HCT116 (cell line): ENCODE measurements around the gene OR1L6. TPM values are rescaled to one million over a fixed set of nuclear protein-coding genes. Genes with fewer than 3 reads are reported as not detected.

Source experiments
- ATAC-seq: fragments of 200-7000 bp; cut with Tn5 transposase; 2 replicates; pipeline ENCODE4 v1.9.1; 2020; ENCODE audit warnings: mild to moderate bottlenecking, moderate library complexity
- BruUV-seq: library from RNA; stranded (reverse); fragments of 400-500 nt; replicated peaks from 2 replicates; lab custom pipeline; 2021; lab: Mats Ljungman, UMichigan
- CTCF ChIA-PET: fragments of 300-600 bp; sonication (Branson Sonifier 250); formaldehyde crosslinking; loops from one replicate; lab custom pipeline; 2021; ENCODE audit warnings: antibody characterized with exemption; lab: Charles Lee
- POLR2A ChIA-PET: fragments of 300-600, 350-600 bp; sonication (Branson Sonifier 250); formaldehyde crosslinking; loops from one replicate; lab custom pipeline; 2021; ENCODE audit warnings: antibody characterized with exemption; lab: Charles Lee
- RAD21 ChIA-PET, 2 experiments: fragments of 300-600 bp; sonication (Branson Sonifier 250); formaldehyde crosslinking; loops; one replicate each; lab custom pipeline; 2023; ENCODE audit warnings: low total read pairs in 2 of 2; ENCODE audit not compliant: uncharacterized antibody in 2 of 2, unreplicated experiment in 2 of 2, low non-redundant PET in 1 of 2; lab: Charles Lee
- DNase-seq: peaks from one replicate; pipeline ENCODE4 v3.0.0-alpha.2; 2010; ENCODE audit warnings: low read depth, low spot score
- H2AFZ ChIP-seq: fragments of 200-600 bp; shearing (Covaris generic), sonication (generic); 2 replicates; pipeline ENCODE4 v1.6.1; 2017; ENCODE audit warnings: low read depth, mixed run types, mixed read lengths, antibody characterized with exemption, low read length; ENCODE audit not compliant: poor library complexity, severe bottlenecking
- H3K27ac ChIP-seq: 2 replicates; pipeline ENCODE4 v1.5.1; 2012; ENCODE audit warnings: low read depth, low read length
- H3K27me3 ChIP-seq: fragments of 200-600 bp; sonication (generic); 2 replicates; pipeline ENCODE4 v1.6.1; 2016; ENCODE audit warnings: mixed run types, low read length, mixed read lengths; ENCODE audit not compliant: insufficient read depth
- H3K36me3 ChIP-seq, 2 experiments: fragments of 200-500 bp in 1 of 2; fragments of 200-600 bp in 1 of 2; sonication (Bioruptor generic) in 1 of 2; sonication (generic) in 1 of 2; 2 replicates each; pipeline versions ENCODE4 v1.5.1 to v1.6.1; 2014 to 2016; ENCODE audit warnings: low read length in 2 of 2, inconsistent platforms in 1 of 2, mixed read lengths in 1 of 2, mixed run types in 1 of 2; ENCODE audit not compliant: insufficient read depth in 2 of 2, control insufficient read depth in 1 of 2
- H3K4me1 ChIP-seq, 2 experiments: fragments of 200-600 bp in 1 of 2; sonication (generic) in 1 of 2; 2 replicates each; pipeline versions ENCODE4 v1.5.1 to v1.6.1; 2012 to 2017; ENCODE audit warnings: low read length in 2 of 2, inconsistent platforms in 1 of 2, mild to moderate bottlenecking in 1 of 2, mixed read lengths in 1 of 2, mixed run types in 1 of 2, moderate library complexity in 1 of 2; ENCODE audit not compliant: insufficient read depth in 2 of 2, control insufficient read depth in 1 of 2
- H3K4me2 ChIP-seq: fragments of 200-600 bp; sonication (generic); 2 replicates; pipeline ENCODE4 v1.6.1; 2017; ENCODE audit warnings: mixed run types, low read length, mixed read lengths
- H3K4me3 ChIP-seq, 2 experiments: fragments of 200-600 bp in 1 of 2; sonication (generic) in 1 of 2; replicated peaks in 1 of 2; 2 replicates each; pipeline ENCODE4 v1.5.1; 2011 to 2016; ENCODE audit warnings: low read length in 2 of 2, control low read depth in 1 of 2, low read depth in 1 of 2, mild to moderate bottlenecking in 1 of 2, mixed read lengths in 1 of 2, mixed run types in 1 of 2
- H3K79me2 ChIP-seq: fragments of 200-600 bp; sonication (generic); 2 replicates; pipeline ENCODE4 v1.6.1; 2017; ENCODE audit warnings: mild to moderate bottlenecking, mixed run types, low read length, moderate library complexity, mixed read lengths; ENCODE audit not compliant: insufficient read depth
- H3K9ac ChIP-seq: fragments of 200-600 bp; sonication (generic); 2 replicates; pipeline ENCODE4 v1.6.1; 2016; ENCODE audit warnings: low read length, mixed read lengths
- H3K9me2 ChIP-seq: fragments of 200-600 bp; sonication (generic), shearing (Covaris generic); 2 replicates; pipeline ENCODE4 v1.6.1; 2017; ENCODE audit warnings: mixed run types, mild to moderate bottlenecking, moderate library complexity; ENCODE audit not compliant: insufficient read depth
- H3K9me3 ChIP-seq, 2 experiments: fragments of 200-500 bp in 1 of 2; fragments of 200-600 bp in 1 of 2; sonication (Bioruptor generic) in 1 of 2; sonication (generic) in 1 of 2; 2 replicates each; pipeline ENCODE4 v1.6.1; 2014 to 2017; ENCODE audit warnings: low read length in 2 of 2, mixed read lengths in 2 of 2, inconsistent platforms in 1 of 2, low read depth in 1 of 2, mild to moderate bottlenecking in 1 of 2, mixed run types in 1 of 2, moderate library complexity in 1 of 2; ENCODE audit not compliant: control insufficient read depth in 1 of 2, insufficient read depth in 1 of 2
- H4K20me1 ChIP-seq: fragments of 200-600 bp; sonication (generic), shearing (Covaris generic); 2 replicates; pipeline ENCODE4 v1.6.1; 2017; ENCODE audit warnings: mixed run types, mild to moderate bottlenecking, moderate library complexity; ENCODE audit not compliant: insufficient read depth
- CTCF ChIP-seq, 3 experiments: fragments of 200-600 bp in 1 of 3; sonication (generic) in 1 of 3; IDR thresholded peaks in 2 of 3; conservative IDR thresholded peaks in 1 of 3; 2 replicates each; pipeline ENCODE4 v1.5.1; 2012 to 2017; ENCODE audit warnings: low read depth in 2 of 3, low read length in 2 of 3, antibody characterized with exemption in 1 of 3, borderline replicate concordance in 1 of 3, control low read depth in 1 of 3, mild to moderate bottlenecking in 1 of 3, mixed read lengths in 1 of 3, mixed run types in 1 of 3, moderate library complexity in 1 of 3; ENCODE audit not compliant: insufficient read depth in 1 of 3
- EZH2 ChIP-seq: fragments of 200-600 bp; sonication (generic); IDR thresholded peaks from 2 replicates; pipeline ENCODE4 v1.6.1; 2017; ENCODE audit warnings: antibody characterized with exemption, mixed run types
- FOSL1 ChIP-seq: IDR thresholded peaks from 2 replicates; pipeline ENCODE4 v1.6.1; 2012; ENCODE audit warnings: low read depth
- POLR2A ChIP-seq: IDR thresholded peaks from 2 replicates; pipeline ENCODE4 v1.7.0; 2011; ENCODE audit warnings: borderline replicate concordance; ENCODE audit not compliant: insufficient read depth, insufficient read length; ENCODE audit errors: extremely low read depth
- intact Hi-C: fragments of 100-400 bp; cut with micrococcal nuclease; formaldehyde crosslinking; loops from 2 replicates; pipeline ENCODE4 v1.10.0; 2022
- total RNA-seq: library from RNA; stranded (reverse); gene quantifications from one replicate; pipeline ENCODE4 v1.2.1, GENCODE V29; 2021; ENCODE audit not compliant: unreplicated experiment
- TF ChIP-seq, protein P1 (sequence below): IDR thresholded peaks from 2 replicates; pipeline ENCODE4 v1.6.1; 2012; ENCODE audit warnings: low read depth

The OR1L6 gene
- total RNA-seq, 1 experiment from 2014 or later, result not detected

DNA sequence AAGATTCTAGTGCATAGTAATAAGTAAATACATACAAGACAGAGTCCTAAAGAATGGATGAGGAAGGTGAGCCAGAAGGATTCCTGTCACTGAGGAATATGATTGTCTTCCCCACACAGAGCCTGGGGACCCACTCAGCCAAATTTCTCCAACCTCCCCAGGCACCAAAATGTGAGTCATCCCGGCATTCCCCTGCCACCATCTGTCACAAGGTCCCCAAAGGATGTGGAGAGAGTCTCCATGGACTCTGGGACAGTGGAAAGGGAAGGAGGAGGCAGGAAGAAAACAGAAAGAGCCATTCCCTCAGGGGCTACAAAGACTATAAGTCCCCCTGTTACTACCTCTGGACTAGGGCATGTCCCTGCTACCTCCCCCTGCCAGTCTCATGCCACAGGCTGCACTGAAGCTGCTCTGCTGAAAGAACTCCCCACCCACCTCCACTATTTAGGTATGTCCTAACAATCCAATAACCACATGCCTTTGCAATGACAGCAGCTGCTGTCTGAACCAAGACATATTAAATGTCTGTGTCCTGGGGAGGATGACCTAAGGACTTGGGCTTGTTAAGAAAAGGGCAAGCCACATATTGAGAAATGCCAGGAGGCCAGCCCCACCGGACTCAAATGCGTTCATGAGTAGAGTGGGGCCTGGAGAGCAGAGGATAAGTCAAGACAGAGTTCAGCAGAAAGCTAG, 36.0 kb downstream of the OR1L6 start:
- Histone ChIP-seq H3K4me1 (peaks cover 0 to 17% of the 10 kb centered on the region in 2 experiments; a peak in 2 of 4 replicates), H3K27ac (no peak overlapping the region), H3K27me3 (no peaks in the 10 kb centered on the region), H3K4me3 (no peak overlapping the region), H3K79me2 (no peaks in the 10 kb centered on the region), H2AFZ (no peak overlapping the region), H3K9me2 (no peaks in the 10 kb centered on the region), H4K20me1 (no peaks in the 10 kb centered on the region), H3K36me3 (no peaks in the 10 kb centered on the region), H3K4me2 (peak overlapping the region; percentile 33; the same call in 1 of the 2 replicates), H3K9ac (no peak overlapping the region), H3K9me3 (no peaks in the 10 kb centered on the region)
- CTCF ChIA-PET, result interaction anchor here (1.6 kb wide), 1 partner anchor 280 kb away, joined by 4 read pairs; no protein-coding TSS in a partner anchor
- RAD21 ChIA-PET, result no interaction called here
- POLR2A ChIA-PET, result no interaction called here
- DNase-seq (no peak), ATAC-seq (peak; percentile 65; the same call in 1 of the 2 replicates)
- intact Hi-C loops, result no loop called here
- TF ChIP-seq EZH2 (no peak), POLR2A (no peak), FOSL1 (no peak), CTCF (IDR thresholded peaks at IDR 0.05 in 2 of 3, conservative IDR thresholded peaks at IDR 0.05 in 1 of 3; ENCODE audit: borderline replicate concordance in 1 of 3, insufficient read depth in 1 of 3, low read depth in 2 of 3, low read length in 2 of 3) (no peak)
- TF ChIP-seq, protein P1, sequence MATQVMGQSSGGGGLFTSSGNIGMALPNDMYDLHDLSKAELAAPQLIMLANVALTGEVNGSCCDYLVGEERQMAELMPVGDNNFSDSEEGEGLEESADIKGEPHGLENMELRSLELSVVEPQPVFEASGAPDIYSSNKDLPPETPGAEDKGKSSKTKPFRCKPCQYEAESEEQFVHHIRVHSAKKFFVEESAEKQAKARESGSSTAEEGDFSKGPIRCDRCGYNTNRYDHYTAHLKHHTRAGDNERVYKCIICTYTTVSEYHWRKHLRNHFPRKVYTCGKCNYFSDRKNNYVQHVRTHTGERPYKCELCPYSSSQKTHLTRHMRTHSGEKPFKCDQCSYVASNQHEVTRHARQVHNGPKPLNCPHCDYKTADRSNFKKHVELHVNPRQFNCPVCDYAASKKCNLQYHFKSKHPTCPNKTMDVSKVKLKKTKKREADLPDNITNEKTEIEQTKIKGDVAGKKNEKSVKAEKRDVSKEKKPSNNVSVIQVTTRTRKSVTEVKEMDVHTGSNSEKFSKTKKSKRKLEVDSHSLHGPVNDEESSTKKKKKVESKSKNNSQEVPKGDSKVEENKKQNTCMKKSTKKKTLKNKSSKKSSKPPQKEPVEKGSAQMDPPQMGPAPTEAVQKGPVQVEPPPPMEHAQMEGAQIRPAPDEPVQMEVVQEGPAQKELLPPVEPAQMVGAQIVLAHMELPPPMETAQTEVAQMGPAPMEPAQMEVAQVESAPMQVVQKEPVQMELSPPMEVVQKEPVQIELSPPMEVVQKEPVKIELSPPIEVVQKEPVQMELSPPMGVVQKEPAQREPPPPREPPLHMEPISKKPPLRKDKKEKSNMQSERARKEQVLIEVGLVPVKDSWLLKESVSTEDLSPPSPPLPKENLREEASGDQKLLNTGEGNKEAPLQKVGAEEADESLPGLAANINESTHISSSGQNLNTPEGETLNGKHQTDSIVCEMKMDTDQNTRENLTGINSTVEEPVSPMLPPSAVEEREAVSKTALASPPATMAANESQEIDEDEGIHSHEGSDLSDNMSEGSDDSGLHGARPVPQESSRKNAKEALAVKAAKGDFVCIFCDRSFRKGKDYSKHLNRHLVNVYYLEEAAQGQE, result no peak
- BruUV-seq, result no TSS peak
